ENCODE results near the gene FSHR.

The FSHR gene

GRCh38 chr2:49033394-49034185, 120.7 kb downstream of the FSHR start:
- DNase-seq (ENCODE audit: low read depth, low spot score), result no peak

DNA sequence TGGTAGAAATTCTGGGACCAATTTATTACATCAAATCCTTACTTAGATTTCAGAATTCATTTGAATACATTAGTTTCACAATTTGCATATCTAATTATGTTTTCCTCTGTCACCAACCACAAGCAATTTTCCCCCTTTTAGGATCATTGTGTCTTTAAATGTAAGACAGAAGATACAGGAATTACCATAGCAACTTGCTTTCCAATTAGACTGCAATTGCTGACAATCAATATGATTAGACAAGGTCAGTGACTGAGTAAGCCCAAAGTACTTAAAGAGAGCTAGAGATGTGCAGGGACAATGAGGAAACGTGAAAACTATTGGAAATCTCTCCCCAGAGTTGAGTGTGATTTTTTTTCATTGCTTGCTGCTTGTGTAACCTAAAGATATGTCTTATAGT, 121.4 kb downstream of the FSHR start:
- no peak for DNase-seq (ENCODE audit: low read depth, low spot score)

- DNase-seq (ENCODE audit: low read depth, low spot score), result no peak
Measured at GRCh38 chr2:49032126-49032525, 122.2 kb downstream of the FSHR start.

DNA sequence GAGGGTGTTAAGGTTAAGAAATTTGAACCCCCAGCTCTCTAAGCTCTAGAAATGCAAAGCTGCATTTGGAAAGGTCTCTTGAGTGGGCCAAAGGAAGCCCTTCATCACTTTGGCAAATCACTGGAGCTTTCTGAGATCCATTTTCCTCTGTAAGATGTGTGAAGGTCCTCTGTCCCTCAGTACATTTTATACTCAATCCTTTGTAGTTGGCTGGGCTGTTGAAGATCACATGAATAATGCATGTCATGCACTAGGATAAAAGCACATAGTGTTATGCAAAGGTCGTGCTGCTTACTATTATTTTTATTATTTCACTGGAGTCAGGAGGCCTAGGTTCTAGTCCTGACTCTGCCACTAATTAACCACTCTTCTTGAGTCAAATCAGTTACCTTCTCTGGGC, 124.9 kb downstream of the FSHR start:
- no peak for DNase-seq (ENCODE audit: low read depth, low spot score)

DNA sequence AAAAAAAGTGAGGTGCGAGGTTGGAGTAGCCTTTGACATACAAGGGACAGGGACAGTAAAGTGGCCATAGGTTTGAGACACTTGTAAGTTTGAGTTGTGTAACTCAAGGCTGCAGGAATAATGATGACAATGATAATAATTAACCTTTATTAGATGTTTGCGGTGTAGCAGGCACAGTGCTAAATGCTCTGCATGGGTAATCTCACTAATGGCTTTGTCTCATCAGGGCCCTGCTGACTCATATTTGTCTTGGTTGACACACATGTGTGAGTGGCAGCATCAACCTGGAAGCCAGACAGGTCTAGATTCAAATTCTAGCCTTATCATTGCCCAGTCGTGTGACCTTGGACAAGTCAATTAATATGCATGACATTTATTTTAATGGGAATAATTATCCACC, 126.2 kb downstream of the FSHR start:
- DNase-seq (ENCODE audit: low read depth, low spot score), result no peak

DNA sequence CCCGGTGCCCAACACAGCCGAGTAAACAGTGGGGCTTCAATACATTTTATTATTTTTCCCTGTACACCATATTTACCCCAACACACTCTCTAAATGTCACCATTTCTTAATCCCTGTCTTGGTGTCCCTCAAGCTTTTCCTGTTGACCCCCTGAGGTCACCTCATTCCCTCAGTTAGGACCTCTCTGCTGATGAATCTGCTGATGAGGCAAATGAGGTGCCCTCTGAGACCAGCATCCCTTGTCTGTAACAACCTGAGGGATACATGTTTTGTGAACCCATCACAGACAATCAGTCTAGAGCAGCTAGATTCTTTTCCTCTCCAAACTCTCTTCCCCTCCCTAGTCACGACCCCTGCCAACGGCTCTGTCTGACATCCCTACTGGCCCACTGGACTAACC, 127.6 kb downstream of the FSHR start:
- no peak for DNase-seq (ENCODE audit: low read depth, low spot score)

- DNase-seq (ENCODE audit: low read depth, low spot score), result no peak
Measured at GRCh38 chr2:49021271-49021670, 133.0 kb downstream of the FSHR start.

DNA sequence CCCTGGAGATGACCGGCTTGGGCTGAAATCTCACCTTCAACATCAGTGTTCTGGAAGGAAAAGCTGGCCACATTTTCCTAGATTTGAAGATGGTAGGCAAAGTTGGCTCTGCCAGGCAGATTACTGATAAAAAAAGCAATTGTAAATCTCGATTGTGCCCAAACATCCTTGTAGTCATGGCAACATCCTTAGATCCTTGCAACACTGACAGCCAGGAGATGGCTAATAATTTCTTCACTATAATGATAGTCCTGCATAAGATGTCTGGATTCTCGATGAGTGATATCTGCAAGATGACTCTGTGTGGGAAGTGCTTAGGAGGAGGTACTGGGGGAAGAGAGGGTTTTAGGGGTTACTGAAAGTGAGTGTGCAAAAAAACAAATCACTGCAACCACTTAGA, 149.1 kb downstream of the FSHR start:
- DNase-seq (ENCODE audit: low read depth, low spot score), result no peak

DNA sequence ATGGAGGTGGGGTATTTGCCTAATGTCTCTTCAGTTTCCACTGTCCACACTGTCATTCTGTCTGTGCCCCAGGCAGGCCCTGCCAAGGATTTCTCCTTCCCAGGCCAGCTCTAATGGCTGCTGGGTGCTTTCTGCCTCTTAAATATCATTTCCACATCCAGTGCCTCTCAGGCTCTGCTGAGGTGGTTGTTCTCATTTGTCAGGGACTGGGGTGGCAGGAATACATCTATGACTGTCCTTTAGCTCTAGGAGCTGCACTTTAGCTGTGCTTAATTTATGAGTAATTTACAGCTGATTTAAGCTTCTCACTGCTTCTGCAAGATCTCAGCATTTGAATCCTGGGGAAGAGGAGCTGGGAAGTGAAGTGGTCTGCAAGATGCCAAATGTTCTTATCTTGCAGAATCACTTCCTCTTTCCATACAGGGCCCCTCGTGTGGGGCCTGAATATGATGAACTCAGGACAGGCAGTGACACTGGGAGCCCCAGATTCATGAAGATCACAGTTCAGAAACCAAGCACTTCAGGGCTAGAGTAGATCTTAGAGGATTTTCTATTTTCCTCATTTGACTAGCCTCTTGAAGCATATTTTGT, 150.2 kb downstream of the FSHR start:
- no peak for DNase-seq (ENCODE audit: low read depth, low spot score)

DNA sequence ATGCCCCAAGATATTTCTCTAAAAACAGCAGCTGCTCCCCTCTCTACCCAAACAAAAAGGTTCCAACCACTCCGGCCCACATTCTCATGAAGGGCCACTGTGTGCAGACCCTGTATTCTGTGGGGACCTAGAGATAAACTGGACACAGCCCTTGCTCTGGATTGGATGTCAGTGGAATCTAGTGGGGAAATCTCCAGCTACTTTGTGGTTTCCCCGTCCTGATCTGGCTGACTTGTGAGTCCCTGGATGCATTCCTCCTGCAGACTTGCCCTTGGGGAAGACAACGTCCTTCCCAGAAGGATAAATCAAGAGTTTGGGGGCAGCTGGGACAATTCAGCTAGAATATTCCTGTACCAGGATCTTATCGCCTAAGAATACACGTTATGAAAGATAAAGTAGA, 151.1 kb downstream of the FSHR start:
- DNase-seq (ENCODE audit: low read depth, low spot score), result no peak

DNA sequence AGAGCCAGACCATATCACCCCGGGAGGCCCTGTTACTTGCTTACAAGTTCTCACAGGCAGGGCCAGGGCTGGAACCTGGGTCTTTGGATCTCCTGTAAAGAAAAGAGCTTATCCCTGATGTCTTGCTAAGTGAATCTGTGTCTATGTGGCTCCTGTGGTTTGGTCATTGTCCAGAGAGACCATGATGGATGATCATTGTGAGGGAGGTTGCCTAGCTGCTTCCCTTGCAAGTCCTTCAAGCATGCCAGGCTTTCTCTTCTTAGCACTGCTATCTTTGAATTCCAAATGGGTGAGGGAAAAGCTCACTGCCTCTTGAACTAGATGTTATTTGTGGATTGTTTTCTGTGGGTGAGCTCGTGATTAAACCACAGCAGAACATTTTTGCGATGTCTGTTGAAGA, 151.6 kb downstream of the FSHR start:
- DNase-seq (ENCODE audit: low read depth, low spot score), result peak; percentile 0

- DNase-seq (ENCODE audit: low read depth, low spot score), result no peak
Measured at GRCh38 chr2:49000695-49001094, 153.6 kb downstream of the FSHR start.

- DNase-seq (ENCODE audit: low read depth, low spot score), result no peak
Measured at GRCh38 chr2:48998449-48998848, 155.9 kb downstream of the FSHR start.

GRCh38 chr2:48993576-48993975, 160.7 kb downstream of the FSHR start:
- DNase-seq (ENCODE audit: low read depth, low spot score), result no peak

DNA sequence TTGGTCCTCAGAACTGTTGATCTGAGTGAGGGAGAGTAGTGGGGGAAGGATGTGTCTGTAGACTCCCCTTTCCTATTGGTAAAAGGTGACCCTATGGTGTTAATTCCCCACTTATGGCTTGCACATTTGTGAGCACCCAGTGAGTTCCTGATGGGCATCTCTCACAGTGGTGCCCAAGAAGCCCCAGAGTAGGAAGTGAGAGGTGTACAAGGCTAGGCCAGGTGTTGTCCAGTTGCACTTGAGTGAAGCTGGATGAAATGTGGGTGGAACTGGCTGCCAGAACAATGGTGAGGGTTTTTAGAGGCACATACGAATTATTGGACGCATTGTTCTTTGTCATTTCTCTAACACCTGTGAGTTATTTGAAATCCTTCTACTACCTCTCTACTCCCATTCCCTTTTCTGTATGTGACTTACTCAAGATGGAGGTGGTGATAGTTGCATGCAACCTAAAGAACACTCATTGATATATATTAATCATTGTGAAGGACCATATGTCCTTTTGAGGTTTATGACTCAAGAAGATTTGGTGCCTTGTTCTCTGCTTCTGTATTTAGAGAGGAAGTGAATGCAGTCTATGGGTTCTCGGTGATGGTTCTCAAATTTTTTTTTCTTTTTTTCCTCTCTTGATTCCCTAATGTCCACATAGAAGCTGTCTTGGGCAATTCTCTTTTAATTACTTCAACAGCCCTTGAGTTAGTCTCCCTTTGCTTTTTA, 162.7 kb downstream of the FSHR start:
- no peak for DNase-seq (ENCODE audit: low read depth, low spot score)

DNA sequence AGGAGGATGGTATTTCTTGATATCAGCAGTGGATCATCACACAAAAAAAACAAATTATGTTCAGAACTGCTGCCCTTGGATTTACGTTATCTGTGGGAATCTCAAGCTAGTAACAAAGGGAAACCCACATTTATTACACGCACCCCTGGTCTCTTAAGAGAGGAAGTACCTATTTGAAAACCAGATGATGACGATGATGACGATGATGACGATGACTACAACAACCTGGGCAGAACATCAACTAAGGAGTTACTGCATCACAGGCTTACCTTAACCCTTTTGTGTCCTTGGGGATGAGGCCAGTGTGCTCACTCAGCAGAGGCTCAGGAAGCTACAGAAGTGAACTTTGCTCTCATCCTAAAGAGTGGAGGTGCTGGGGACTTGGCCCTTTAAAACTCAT, 169.4 kb downstream of the FSHR start:
- no peak for DNase-seq (ENCODE audit: low read depth, low spot score)

DNA sequence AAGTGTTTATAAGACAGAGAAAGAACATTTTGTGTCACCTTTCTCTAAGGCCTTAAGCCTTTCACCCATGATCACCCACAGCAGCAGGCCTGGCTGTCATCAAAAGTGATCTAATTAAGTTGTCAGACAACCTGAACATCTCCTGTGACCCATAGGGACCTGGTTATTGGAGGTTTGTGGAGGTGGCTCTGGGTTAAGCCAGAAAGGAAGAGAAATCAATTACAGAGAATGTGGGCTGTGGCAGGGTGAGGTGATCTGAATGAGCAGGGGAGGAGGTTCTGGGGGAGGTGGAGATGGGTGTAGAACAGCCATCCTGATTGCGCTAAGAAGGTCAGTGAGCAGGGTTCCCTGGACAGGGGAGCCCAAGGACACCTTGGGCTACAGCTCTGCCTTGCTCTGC, 170.8 kb downstream of the FSHR start:
- no peak for DNase-seq (ENCODE audit: low read depth, low spot score)

GRCh38 chr2:48982887-48983435, 171.4 kb downstream of the FSHR start:
- no peak for DNase-seq (ENCODE audit: low read depth, low spot score)

DNA sequence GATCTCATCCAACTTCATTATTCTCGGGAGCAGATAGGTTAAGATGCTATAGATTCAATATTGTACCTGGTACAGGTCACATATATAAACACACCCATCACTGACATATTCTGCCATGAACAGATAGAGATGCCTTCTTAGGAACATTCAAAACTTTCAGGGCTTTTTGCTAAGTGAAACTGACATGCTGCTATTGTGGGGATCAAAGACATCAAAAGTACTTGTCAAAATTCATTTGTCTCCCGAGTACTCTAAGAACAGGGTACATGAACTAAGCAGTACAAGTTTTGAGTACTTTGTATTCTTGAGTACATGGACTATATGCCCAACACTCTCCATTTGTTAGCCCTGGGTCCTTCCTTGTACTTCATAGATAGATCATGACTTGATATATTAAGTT, 173.5 kb downstream of the FSHR start:
- DNase-seq (ENCODE audit: low read depth, low spot score), result no peak

- no peak for DNase-seq (ENCODE audit: low read depth, low spot score)
Measured at GRCh38 chr2:48979691-48980090, 174.6 kb downstream of the FSHR start.

DNA sequence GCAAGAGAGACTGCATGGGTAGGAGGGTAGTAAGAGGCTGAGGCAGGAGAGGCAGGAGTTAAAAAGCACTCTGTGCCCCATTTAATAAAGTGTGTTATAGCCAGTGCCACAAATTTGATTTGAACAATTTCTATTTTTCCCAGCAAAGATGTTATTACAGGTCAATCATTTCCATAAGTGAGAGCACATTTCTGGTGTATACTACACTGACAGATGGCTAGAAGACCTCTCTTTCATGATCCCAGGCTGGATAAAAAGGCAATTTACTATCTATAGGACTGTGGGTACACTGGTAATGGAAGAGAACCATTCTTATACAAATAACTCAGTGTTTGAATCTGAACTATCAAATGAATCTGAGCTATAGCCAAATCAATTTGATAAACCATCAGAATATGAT, 176.2 kb downstream of the FSHR start:
- DNase-seq (ENCODE audit: low read depth, low spot score), result no peak

- DNase-seq (ENCODE audit: low read depth, low spot score), result no peak
Measured at GRCh38 chr2:48971801-48972200, 182.5 kb downstream of the FSHR start.

DNA sequence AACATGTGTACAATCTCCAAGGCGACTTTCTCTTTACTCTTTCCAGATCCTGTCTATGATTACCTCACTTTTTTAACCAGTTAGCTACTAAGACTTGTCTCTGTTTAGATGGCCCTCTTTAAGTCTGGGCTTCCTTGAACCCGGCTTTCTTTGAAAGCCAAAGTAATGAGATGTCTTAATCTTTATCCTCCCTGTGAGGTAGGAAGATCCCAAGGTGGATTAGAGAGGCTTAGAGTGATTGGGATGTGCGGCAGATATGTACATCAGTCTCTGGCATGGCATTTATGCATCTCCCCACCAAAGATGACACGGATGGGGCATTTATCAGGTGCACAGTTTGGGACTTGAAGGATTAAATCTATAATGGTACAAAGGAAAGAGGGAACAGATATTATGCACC, 186.3 kb downstream of the FSHR start:
- no peak for DNase-seq (ENCODE audit: low read depth, low spot score)
